HG03354 (cell line): ENCODE results near the gene S100A1.

Experiments used
- ATAC-seq: cut with Tn5 transposase; IDR thresholded peaks from one replicate; pipeline ENCODE4 v1.9.1; 2021; ENCODE audit warnings: mild to moderate bottlenecking; ENCODE audit not compliant: unreplicated experiment, poor library complexity, severe bottlenecking

Gene S100A1

DNA sequence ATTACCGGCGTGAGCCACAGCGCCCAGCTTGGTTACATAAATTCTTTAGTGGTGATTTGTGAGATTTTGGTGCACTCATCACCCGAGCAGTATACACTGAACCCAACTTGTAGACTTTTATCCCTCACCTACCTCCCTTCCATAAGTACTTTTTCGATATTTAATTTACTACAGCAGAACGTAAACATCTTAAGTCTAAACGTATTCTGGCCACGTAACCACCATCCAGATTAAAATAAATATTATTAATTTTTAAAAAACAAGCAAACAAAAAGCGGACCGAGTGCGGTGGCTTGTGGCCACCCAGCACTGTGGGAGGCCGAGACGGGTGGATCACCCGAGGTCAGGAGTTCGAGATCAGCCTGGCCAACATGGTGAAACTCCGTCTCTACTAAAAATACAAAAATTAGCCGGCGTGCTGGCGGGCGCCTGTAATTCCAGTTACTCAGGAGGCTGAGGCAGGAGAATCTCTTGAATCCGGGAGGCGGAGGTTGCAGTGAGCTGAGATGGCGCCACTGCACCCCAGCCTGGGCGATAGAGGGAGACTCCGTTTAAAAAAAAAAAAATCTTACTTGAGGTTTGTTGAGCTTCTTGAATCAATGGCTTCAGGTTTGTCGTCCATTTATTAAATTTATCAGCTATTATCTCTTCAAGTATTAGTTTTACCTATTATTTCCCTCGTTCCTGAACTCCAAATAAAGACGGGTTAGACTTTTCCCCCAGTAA lies 43.6 kb downstream of the S100A1 start:
- peak; percentile 10 for ATAC-seq

DNA sequence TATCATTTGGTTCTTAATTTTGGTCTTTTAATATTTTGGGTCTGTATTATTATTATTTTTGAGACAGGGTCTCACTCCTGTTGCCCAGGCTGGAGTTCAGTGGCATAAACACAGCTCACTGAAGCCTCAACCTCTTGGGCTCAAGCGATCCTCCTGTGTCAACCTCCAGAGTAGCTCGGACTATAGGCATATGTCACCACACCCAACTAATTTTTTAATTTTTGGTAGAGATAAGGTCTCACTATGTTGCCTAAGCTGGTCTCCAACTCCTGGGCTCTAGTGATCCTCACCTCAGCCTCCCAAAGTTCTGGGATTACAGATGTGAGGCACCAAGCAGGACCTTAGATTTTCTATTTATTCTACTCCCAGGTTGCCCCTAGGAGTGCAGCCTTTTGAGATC lies 45.3 kb downstream of the S100A1 start:
- ATAC-seq, result no peak

DNA sequence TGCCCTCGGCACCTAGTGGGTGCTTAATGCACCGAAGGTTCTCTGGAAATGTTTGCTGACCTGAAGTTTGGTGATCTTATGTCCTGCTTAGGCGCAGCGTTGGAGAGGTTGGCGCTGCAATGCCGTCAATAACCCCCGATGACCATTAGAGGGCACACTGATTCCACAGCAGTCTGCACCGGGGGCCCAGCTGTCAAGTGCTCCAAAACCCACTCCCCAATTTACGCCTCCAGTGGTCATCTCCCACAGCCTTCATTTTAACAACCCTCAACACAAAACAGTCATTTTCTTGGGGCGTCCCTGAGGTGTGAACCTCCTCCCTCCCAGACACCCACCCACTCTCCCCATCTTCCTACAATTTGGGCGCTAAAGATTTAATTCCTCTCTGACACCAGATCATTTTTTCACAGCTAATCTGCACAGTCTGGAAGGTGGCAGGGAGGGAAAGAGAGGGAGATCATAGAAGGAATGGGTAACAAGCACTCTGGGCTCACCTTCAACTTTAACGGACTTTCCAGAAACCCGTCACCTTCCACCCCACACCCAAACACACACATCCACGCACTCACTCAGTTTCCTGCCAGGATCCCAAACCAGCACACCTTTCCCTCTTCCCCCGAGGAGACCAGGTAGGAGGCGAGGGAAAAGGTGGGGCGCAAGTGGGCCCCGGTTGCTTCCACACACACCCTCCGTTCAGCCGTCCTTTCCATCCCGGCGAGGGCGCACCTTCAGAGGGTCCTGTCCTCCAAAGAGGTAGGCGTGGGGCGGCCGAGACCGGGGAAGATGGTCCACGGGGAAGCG lies 49.7 kb downstream of the S100A1 start:
- no peak for ATAC-seq

DNA sequence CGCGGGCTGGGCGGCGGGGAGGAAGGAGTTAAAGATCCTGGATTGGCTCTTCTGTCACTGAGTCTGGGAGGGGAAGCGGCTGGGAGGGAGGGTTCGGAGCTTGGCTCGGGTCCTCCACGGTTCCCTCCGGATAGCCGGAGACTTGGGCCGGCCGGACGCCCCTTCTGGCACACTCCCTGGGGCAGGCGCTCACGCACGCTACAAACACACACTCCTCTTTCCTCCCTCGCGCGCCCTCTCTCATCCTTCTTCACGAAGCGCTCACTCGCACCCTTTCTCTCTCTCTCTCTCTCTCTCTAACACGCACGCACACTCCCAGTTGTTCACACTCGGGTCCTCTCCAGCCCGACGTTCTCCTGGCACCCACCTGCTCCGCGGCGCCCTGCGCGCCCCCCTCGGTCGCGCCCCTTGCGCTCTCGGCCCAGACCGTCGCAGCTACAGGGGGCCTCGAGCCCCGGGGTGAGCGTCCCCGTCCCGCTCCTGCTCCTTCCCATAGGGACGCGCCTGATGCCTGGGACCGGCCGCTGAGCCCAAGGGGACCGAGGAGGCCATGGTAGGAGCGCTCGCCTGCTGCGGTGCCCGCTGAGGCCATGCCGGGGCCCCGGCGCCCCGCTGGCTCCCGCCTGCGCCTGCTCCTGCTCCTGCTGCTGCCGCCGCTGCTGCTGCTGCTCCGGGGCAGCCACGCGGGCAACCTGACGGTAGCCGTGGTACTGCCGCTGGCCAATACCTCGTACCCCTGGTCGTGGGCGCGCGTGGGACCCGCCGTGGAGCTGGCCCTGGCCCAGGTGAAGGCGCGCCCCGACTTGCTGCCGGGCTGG lies 50.5 kb downstream of the S100A1 start, which contains the start of gene NPR1:
TSS of gene NPR1 (plus strand) at position 170 of the 818 bp plus-strand sequence. CDS start at position 591, 421 bp downstream.
- ATAC-seq, result peak; percentile 18

DNA sequence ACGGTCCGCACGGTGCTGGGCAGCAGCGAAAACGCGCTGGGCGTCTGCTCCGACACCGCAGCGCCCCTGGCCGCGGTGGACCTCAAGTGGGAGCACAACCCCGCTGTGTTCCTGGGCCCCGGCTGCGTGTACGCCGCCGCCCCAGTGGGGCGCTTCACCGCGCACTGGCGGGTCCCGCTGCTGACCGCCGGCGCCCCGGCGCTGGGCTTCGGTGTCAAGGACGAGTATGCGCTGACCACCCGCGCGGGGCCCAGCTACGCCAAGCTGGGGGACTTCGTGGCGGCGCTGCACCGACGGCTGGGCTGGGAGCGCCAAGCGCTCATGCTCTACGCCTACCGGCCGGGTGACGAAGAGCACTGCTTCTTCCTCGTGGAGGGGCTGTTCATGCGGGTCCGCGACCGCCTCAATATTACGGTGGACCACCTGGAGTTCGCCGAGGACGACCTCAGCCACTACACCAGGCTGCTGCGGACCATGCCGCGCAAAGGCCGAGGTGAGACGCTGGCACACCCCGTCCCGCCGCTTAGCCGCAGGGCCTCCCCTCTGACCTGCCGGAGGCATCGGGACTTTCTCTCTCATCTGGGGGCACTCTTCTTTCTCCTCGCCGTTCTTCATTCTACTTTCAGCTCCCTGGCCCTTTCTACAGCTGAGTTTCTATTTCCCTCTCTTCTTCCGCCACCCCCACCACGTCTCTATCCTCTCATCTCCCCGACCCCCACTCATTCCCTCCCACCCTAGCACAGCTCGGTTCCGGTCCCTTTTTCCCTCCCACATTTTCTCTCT lies 51.3 kb downstream of the S100A1 start:
- peak; percentile 47 for ATAC-seq

DNA sequence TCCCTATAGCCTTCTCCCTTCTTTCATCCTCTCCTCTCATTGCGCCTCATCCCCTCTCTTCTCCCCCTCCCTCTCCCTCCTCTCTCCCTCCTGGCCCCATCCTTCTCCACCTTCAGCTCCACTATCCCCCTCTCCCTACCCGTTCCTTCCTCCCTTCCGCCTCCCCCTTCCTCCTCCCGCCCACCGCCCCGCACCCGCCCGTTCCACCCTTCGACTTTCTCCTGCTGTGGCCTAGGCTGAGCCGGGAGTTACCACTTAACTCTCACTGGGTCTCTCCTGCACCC lies 51.8 kb downstream of the S100A1 start:
- no peak for ATAC-seq
